ENCODE data around the gene ATP1A4.

GRCh38 chr1:160137216-160137862, 14.1 kb upstream of the ATP1A4 start:
- TF ChIP-seq CTCF (IDR thresholded peaks at IDR 0.05 in 4 of 5, conservative IDR thresholded peaks at IDR 0.05 in 1 of 5) (no peak), POLR2A (IDR thresholded peaks at IDR 0.05) (no peak)

All from gastrocnemius medialis (tissue), 4 donors.